Measurements from ENCODE around the gene BEND3. TPM values are rescaled to one million over a fixed set of nuclear protein-coding genes. Genes with fewer than 3 reads are reported as not detected.

BEND3 gene
- total and polyA plus RNA-seq, 10 of the 15 experiments (the other 5 are each of a cell fraction or from before 2014, with no cell fraction given), result 1.1 to 9.0 (median 3.6) TPM

GRCh38 chr6:107120404-107120803 lies 5.1 kb upstream of the BEND3 start:
- Histone ChIP-seq H3K79me2 (ENCODE audit: control insufficient read depth, insufficient read depth, low read length) (no peaks in the 10 kb centered on the region), H3K9ac (ENCODE audit: control insufficient read depth, insufficient read depth, low read length) (no peak overlapping the region), H2AFZ (ENCODE audit: control insufficient read depth, low read depth, low read length) (no peak overlapping the region), H3K4me2 (ENCODE audit: control insufficient read depth, insufficient read depth) (no peak overlapping the region), H3K27me3 (replicated peaks in 1 of 2; ENCODE audit: control insufficient read depth in 2 of 2, insufficient read depth in 2 of 2, low read length in 1 of 2) (no peaks in the 10 kb centered on the region; a peak in 1 of 4 replicates), H4K20me1 (ENCODE audit: control insufficient read depth, insufficient read depth) (no peaks in the 10 kb centered on the region), H3K4me3 (no peak overlapping the region), H3K36me3 (ENCODE audit: control insufficient read depth in 2 of 2, insufficient read depth in 2 of 2, low read length in 1 of 2) (no peaks in the 10 kb centered on the region), H3K27ac (ENCODE audit: control insufficient read depth, insufficient read depth) (no peak overlapping the region), H3K9me3 (replicated peaks; ENCODE audit: control insufficient read depth, insufficient read depth, low read length) (no peaks in the 10 kb centered on the region), H3K4me1 (ENCODE audit: control insufficient read depth, insufficient read depth, low read length) (peaks cover 13% of the 10 kb centered on the region)
- TF ChIP-seq ZBED1 (IDR thresholded peaks at IDR 0.05; ENCODE audit: borderline replicate concordance) (no peak), TCF12 (IDR thresholded peaks at IDR 0.05; ENCODE audit: low read depth, low read length) (no peak), FOXK2 (IDR thresholded peaks at IDR 0.05) (no peak), SRF (IDR thresholded peaks at IDR 0.05; ENCODE audit: low read depth in 2 of 2, low read length in 2 of 2) (no peak), RUNX3 (IDR thresholded peaks at IDR 0.05; ENCODE audit: low read length) (no peak), NR2C1 (IDR thresholded peaks at IDR 0.05) (no peak), TARDBP (IDR thresholded peaks at IDR 0.05; ENCODE audit: borderline replicate concordance) (no peak), CREM (IDR thresholded peaks at IDR 0.05; ENCODE audit: low read depth) (no peak), HDAC2 (IDR thresholded peaks at IDR 0.05) (no peak), TAF1 (IDR thresholded peaks at IDR 0.05; ENCODE audit: borderline replicate concordance, low read depth, low read length) (no peak), SREBF2 (IDR thresholded peaks at IDR 0.05; ENCODE audit: low read length) (no peak), RELA (IDR thresholded peaks at IDR 0.05; ENCODE audit: borderline replicate concordance, partially characterized antibody) (no peak)
- TF ChIP-seq, protein P1, sequence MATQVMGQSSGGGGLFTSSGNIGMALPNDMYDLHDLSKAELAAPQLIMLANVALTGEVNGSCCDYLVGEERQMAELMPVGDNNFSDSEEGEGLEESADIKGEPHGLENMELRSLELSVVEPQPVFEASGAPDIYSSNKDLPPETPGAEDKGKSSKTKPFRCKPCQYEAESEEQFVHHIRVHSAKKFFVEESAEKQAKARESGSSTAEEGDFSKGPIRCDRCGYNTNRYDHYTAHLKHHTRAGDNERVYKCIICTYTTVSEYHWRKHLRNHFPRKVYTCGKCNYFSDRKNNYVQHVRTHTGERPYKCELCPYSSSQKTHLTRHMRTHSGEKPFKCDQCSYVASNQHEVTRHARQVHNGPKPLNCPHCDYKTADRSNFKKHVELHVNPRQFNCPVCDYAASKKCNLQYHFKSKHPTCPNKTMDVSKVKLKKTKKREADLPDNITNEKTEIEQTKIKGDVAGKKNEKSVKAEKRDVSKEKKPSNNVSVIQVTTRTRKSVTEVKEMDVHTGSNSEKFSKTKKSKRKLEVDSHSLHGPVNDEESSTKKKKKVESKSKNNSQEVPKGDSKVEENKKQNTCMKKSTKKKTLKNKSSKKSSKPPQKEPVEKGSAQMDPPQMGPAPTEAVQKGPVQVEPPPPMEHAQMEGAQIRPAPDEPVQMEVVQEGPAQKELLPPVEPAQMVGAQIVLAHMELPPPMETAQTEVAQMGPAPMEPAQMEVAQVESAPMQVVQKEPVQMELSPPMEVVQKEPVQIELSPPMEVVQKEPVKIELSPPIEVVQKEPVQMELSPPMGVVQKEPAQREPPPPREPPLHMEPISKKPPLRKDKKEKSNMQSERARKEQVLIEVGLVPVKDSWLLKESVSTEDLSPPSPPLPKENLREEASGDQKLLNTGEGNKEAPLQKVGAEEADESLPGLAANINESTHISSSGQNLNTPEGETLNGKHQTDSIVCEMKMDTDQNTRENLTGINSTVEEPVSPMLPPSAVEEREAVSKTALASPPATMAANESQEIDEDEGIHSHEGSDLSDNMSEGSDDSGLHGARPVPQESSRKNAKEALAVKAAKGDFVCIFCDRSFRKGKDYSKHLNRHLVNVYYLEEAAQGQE (IDR thresholded peaks at IDR 0.05; ENCODE audit: low read depth, low read length), result no peak
- RAD21 ChIA-PET (ENCODE audit: unreplicated experiment), result no interaction called here
- no peak for FAIRE-seq
- POLR2A ChIA-PET, result interaction anchor here (0.6 to 0.7 kb wide), 3 partner anchors 98 to 524 kb away, joined by 4 to 6 read pairs (median 5); no protein-coding TSS in a partner anchor
- no peak for DNase-seq (ENCODE audit: low read depth, low spot score)
- WGBS (ENCODE audit: insufficient coverage, insufficient replicate concordance, low lambda C conversion rate, missing lambda C conversion rate), result 100% methylated on average over 4 of the region's 4 CpGs
- intact Hi-C loops (cut with micrococcal nuclease; ENCODE audit: unreplicated experiment) (no loop called here), in situ Hi-C loops (cut with MboI) (no loop called here)
- no TSS peak for BruUV-seq (replicated peaks)
- no peak for ATAC-seq
- SMC1A ChIA-PET (ENCODE audit: uncharacterized antibody, unreplicated experiment), result no interaction called here
- CTCF ChIA-PET, result no interaction called here

All from GM12878 (cell line).